GM12878 (cell line): ENCODE data around the gene HAND2.

Experiments used
- SMC3 ChIP-seq: IDR thresholded peaks from 2 replicates; pipeline ENCODE4 v1.6.1; 2011; ENCODE audit warnings: low read length, improper control_type of control experiment, borderline replicate concordance
- TF ChIP-seq, protein P1 (sequence below): fragments of 450-650 bp; IDR thresholded peaks from 2 replicates; pipeline ENCODE4 v1.6.1; 2016; ENCODE audit warnings: mild to moderate bottlenecking

DNA sequence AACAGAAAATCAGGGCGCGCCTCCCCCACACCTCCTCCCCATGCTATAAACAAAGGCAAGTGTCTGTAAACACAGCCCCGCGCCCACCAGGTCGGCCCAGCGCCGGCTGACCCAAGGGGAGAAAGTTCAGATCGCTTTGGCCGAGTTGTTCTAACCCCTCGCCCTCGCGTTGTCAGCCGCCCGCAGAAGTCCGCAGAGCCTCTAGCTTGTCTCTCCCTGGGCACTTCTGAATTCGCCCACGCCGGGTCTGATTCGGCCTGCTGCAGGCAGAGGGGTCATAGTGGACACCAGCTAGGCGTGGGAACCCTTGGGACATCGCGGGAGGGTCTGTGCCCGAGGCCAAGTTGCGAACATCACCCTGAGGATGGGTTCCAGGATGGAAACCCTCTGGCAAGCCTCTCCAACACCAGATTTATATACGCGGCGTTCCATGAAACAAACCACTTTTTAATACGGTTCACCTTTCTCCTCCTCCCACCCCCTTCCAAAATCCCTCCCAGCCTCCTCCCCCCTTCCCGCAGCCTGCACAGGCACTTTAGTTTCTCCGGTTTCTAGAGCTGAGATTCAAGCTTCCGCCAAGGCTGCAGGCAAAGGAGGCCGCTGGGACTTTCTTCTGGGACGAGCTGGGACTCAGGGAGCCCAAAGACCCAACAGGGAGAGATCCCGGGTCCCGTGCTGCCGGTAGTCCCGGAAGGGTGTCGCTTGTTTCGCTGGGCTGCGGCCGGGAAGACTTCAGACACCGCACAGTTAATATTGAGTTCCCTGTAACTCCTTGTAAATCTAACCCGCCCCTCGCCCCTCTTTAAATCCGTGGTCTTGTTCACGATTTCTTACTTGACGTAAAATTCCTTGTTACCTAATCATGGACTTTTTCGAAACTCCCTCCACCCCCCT is 4.7 kb downstream of the HAND2 start:
- TF ChIP-seq, protein P1, sequence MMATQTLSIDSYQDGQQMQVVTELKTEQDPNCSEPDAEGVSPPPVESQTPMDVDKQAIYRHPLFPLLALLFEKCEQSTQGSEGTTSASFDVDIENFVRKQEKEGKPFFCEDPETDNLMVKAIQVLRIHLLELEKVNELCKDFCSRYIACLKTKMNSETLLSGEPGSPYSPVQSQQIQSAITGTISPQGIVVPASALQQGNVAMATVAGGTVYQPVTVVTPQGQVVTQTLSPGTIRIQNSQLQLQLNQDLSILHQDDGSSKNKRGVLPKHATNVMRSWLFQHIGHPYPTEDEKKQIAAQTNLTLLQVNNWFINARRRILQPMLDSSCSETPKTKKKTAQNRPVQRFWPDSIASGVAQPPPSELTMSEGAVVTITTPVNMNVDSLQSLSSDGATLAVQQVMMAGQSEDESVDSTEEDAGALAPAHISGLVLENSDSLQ, result no peak
- TF ChIP-seq SMC3, result no peak
